NCI-H446 (cell line): ENCODE data around the gene LDAF1.
"Not testable (repeated sequence)": the region's sequence is repeated elsewhere in the genome, so short reads cannot be mapped to it uniquely, and the experiment has no call there.

Experiments used
- DNase-seq, 2 experiments: peaks; one replicate each; lab custom pipeline; 2025; lab: John Stamatoyannopoulos, UW

LDAF1 gene

GRCh38 chr16:21158208-21159110, at the start of gene LDAF1:
TSS of gene LDAF1 (plus strand) at chr16:21158674. CDS start at chr16:21161183, 2,509 bp downstream.
- peak; percentile 7 to 80 for DNase-seq

- not testable (repeated sequence) for DNase-seq
Measured at GRCh38 chr16:21115551-21115950, 42.9 kb upstream of the LDAF1 start.

- peak in 1 of 2 experiments; percentile 41 for DNase-seq
Measured at GRCh38 chr16:21116148-21116693, 42.3 kb upstream of the LDAF1 start.

- no peak for DNase-seq
Measured at GRCh38 chr16:21117567-21117966, 40.9 kb upstream of the LDAF1 start.

- DNase-seq, result no peak
Measured at GRCh38 chr16:21120976-21121520, 37.4 kb upstream of the LDAF1 start.

- no peak for DNase-seq
Measured at GRCh38 chr16:21125191-21125590, 33.3 kb upstream of the LDAF1 start.

GRCh38 chr16:21126518-21126917, 32.0 kb upstream of the LDAF1 start:
- no peak for DNase-seq

- DNase-seq, result no peak
Measured at GRCh38 chr16:21128991-21129390, 29.5 kb upstream of the LDAF1 start.

GRCh38 chr16:21130811-21131210, 27.7 kb upstream of the LDAF1 start:
- no peak for DNase-seq

- no peak for DNase-seq
Measured at GRCh38 chr16:21134053-21134452, 24.4 kb upstream of the LDAF1 start.

GRCh38 chr16:21145738-21146137, 12.7 kb upstream of the LDAF1 start:
- no peak for DNase-seq

- peak in 1 of 2 experiments; percentile 35 for DNase-seq
Measured at GRCh38 chr16:21150375-21151001, 8.0 kb upstream of the LDAF1 start, which contains the start of gene DNAH3. TSS of gene DNAH3 (minus strand) at chr16:21150846. CDS start at chr16:21150319, 527 bp downstream.

- not testable (repeated sequence) for DNase-seq
Measured at GRCh38 chr16:21152160-21153030, 6.1 kb upstream of the LDAF1 start.

GRCh38 chr16:21153124-21153729, 5.2 kb upstream of the LDAF1 start:
- DNase-seq, result not testable (repeated sequence)

- DNase-seq, result not testable (repeated sequence)
Measured at GRCh38 chr16:21156011-21156410, 2.5 kb upstream of the LDAF1 start.

- DNase-seq, result peak; percentile 18 to 76
Measured at GRCh38 chr16:21156767-21157467, 1.6 kb upstream of the LDAF1 start.

GRCh38 chr16:21157632-21158031, 842 bp upstream of the LDAF1 start:
- DNase-seq, result no peak

GRCh38 chr16:21159281-21159951, 942 bp downstream of the LDAF1 start:
- DNase-seq, result no peak

GRCh38 chr16:21160276-21160675, 1.8 kb downstream of the LDAF1 start:
- no peak for DNase-seq

- no peak for DNase-seq
Measured at GRCh38 chr16:21161211-21161610, 2.7 kb downstream of the LDAF1 start.
